ENCODE data around the gene DQX1. TPM values are rescaled to one million over a fixed set of nuclear protein-coding genes. Genes with fewer than 3 reads are reported as not detected.

DQX1 gene
- total and polyA plus RNA-seq, 4 donors, result 0.12 to 0.34 (median 0.17) TPM; not detected in 1

DNA sequence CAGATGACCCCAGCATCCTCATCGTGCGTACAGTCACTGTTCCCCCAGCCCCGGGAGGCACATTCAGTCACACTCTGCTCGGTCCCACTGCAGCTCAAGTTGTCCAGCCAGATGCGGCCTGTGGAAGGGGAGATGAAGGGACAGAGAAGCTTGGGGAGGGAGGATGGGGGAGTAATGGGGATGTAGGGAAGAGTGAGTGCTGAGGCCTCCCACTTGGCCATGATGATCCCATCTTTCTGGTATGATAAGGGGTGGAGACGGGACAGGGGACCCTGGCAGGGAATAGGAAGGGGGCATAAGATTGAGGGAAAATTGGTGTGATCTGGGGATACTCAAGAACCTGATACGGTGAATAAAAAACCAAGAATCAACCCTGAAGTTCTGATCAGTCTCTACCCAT is 24.2 kb upstream of the DQX1 start:
- WGBS, 2 donors, result 92 to 95% methylated on average over 7 of the region's 7 CpGs
- no peak for DNase-seq

DNA sequence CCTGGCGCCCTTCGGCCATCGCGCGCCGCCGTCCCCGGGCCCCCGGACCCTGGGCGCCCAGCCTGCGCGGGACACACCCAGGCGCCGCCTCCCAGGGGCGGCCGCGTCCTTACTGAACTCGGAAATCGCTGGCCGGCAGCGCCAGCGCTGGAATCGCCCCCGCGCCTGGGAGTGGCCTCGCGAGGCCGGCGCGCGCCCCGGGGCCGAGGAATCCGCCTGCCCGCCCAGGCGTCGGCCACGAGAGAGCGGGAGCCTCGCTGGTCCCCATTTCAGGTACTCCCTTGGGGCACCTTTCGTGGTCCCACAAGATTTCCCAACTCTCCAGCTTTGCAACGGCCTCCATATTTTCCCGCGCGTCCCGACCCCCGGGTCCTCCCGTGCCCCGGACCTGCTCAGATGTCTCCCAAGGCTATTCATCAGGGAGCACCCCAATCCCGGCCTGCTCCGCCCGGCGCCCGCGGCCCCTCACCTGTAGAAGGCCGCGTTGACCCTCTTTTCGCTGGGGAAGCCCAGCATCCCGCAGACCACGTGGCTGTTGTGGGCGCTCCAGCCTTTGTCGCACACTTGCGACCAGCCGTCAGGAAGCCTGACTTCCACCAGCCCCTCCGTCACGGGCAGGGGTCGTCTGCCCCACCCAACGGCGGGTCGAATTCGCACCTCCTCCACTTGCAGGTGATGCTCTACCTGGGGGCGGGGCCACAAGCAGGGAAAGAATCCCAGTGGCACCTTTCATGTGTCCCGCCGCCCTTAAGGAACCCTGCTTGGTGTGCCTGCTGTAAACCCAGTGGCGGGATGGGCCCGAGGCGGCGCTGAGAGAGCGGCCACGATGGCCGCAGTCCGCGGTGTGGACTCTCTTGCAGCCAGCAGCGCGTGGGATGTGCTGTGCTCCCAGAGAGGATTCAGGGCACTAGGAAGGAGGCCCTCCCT is 23.1 kb upstream of the DQX1 start:
- H3K4me3 ChIP-seq, result peak overlapping the region; percentile 63
- peak overlapping the region; percentile 6 to 47 for H3K27ac ChIP-seq (ENCODE audit: low read depth in 1 of 2, low read length in 1 of 2)
- WGBS, 2 donors, result 2 to 5% methylated on average over 82 to 85 of the region's 85 CpGs
- ATAC-seq (ENCODE audit: insufficient read depth, low FRiP score) (peak; percentile 86), DNase-seq (peak; percentile 60 to 78 (median 63))
- H3K9ac ChIP-seq (ENCODE audit: insufficient read depth in 1 of 2, low read length in 2 of 2), result no peak overlapping the region
- TF ChIP-seq, protein P1, sequence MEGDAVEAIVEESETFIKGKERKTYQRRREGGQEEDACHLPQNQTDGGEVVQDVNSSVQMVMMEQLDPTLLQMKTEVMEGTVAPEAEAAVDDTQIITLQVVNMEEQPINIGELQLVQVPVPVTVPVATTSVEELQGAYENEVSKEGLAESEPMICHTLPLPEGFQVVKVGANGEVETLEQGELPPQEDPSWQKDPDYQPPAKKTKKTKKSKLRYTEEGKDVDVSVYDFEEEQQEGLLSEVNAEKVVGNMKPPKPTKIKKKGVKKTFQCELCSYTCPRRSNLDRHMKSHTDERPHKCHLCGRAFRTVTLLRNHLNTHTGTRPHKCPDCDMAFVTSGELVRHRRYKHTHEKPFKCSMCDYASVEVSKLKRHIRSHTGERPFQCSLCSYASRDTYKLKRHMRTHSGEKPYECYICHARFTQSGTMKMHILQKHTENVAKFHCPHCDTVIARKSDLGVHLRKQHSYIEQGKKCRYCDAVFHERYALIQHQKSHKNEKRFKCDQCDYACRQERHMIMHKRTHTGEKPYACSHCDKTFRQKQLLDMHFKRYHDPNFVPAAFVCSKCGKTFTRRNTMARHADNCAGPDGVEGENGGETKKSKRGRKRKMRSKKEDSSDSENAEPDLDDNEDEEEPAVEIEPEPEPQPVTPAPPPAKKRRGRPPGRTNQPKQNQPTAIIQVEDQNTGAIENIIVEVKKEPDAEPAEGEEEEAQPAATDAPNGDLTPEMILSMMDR (IDR thresholded peaks at IDR 0.05; ENCODE audit: control extremely low read depth, extremely low read depth), result no peak
- no peaks in the 10 kb centered on the region for H3K27me3 ChIP-seq (ENCODE audit: control insufficient read depth in 3 of 3, insufficient read depth in 3 of 3, low read length in 2 of 3)
- no peaks in the 10 kb centered on the region for H3K36me3 ChIP-seq (ENCODE audit: control insufficient read depth in 4 of 4, insufficient read depth in 4 of 4, low read length in 4 of 4)
- H3K4me1 ChIP-seq (ENCODE audit: control insufficient read depth in 5 of 5, insufficient read depth in 5 of 5, low read length in 5 of 5), result peaks cover 0 to 29% (median 2%) of the 10 kb centered on the region in 5 donors
- no peaks in the 10 kb centered on the region for H3K9me3 ChIP-seq (ENCODE audit: control insufficient read depth in 4 of 4, insufficient read depth in 3 of 4, low read length in 3 of 4)

More for the DNA sequence above, 24.2 kb upstream of the DQX1 start:
- Histone ChIP-seq H3K27ac (ENCODE audit: low read depth in 1 of 2, low read length in 1 of 2) (no peak overlapping the region), H3K9me3 (ENCODE audit: control insufficient read depth in 4 of 4, insufficient read depth in 3 of 4, low read length in 3 of 4) (no peaks in the 10 kb centered on the region), H3K4me1 (ENCODE audit: control insufficient read depth in 5 of 5, insufficient read depth in 5 of 5, low read length in 5 of 5) (peaks cover 0 to 34% (median 2%) of the 10 kb centered on the region in 5 donors), H3K36me3 (ENCODE audit: control insufficient read depth in 4 of 4, insufficient read depth in 4 of 4, low read length in 4 of 4) (no peaks in the 10 kb centered on the region), H3K27me3 (ENCODE audit: control insufficient read depth in 3 of 3, insufficient read depth in 3 of 3, low read length in 2 of 3) (no peaks in the 10 kb centered on the region), H3K9ac (ENCODE audit: insufficient read depth in 1 of 2, low read length in 2 of 2) (no peak overlapping the region), H3K4me3 (no peak overlapping the region)
- TF ChIP-seq, protein P1 (IDR thresholded peaks at IDR 0.05; ENCODE audit: control extremely low read depth, extremely low read depth), result no peak
- ATAC-seq (ENCODE audit: insufficient read depth, low FRiP score), result no peak

DNA sequence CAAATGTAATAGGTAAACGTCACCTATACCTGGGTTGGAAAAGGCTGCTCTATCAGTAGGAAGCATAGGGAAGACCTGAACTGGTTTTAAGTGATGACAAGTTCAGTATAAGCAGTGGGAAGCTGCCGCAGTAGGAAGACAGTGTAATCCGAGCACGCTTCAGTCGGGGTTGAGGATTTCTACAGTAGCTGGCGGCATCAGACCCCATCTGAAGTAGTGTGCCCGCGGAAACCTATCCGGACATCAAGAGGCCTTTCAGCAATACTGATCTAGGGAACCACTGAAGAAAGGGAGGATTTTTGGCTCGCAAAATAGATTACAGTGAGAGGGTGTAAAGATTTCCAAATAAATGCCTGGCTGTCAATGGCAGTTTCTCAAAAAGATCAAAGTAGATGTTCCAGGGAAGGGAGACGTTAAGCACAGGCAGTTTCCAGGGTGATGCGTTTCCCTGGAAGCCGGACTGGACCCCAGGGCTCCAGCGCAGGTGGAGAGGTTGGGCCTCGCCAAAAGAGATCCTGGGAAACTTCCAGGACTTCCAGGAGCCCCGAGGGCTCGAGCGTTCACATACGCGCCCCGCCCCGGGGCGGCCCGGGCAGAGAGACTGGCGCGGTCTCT is 22.4 kb upstream of the DQX1 start:
- Histone ChIP-seq H3K36me3 (ENCODE audit: control insufficient read depth in 4 of 4, insufficient read depth in 4 of 4, low read length in 4 of 4) (no peaks in the 10 kb centered on the region), H3K9me3 (ENCODE audit: control insufficient read depth in 4 of 4, insufficient read depth in 3 of 4, low read length in 3 of 4) (no peaks in the 10 kb centered on the region), H3K4me3 (peak overlapping the region; percentile 63), H3K27ac (ENCODE audit: low read depth in 1 of 2, low read length in 1 of 2) (peak overlapping the region; percentile 30 to 37), H3K27me3 (ENCODE audit: control insufficient read depth in 3 of 3, insufficient read depth in 3 of 3, low read length in 2 of 3) (no peaks in the 10 kb centered on the region), H3K9ac (ENCODE audit: insufficient read depth in 1 of 2, low read length in 2 of 2) (no peak overlapping the region), H3K4me1 (ENCODE audit: control insufficient read depth in 5 of 5, insufficient read depth in 5 of 5, low read length in 5 of 5) (peaks cover 0 to 26% (median 2%) of the 10 kb centered on the region in 5 donors)
- no peak for ATAC-seq (ENCODE audit: insufficient read depth, low FRiP score)
- DNase-seq, result peak in 1 of 3 donors; percentile 41
- TF ChIP-seq, protein P1 (IDR thresholded peaks at IDR 0.05; ENCODE audit: control extremely low read depth, extremely low read depth), result no peak
- 19 to 35% methylated on average over 19 to 26 of the region's 26 CpGs for WGBS, 2 donors

Measured in lung (tissue), 12 donors.